C4-2B (cell line): Measurements from ENCODE around the gene THAP7.

Source experiments
- ZFX ChIP-seq: fragments of 450-650 bp; IDR thresholded peaks from 2 replicates; pipeline ENCODE4 v1.6.1; 2017
- TF ChIP-seq, protein P1 (sequence below): fragments of 450-650 bp; conservative IDR thresholded peaks from 2 replicates; pipeline ENCODE4 v1.5.1; 2017; ENCODE audit warnings: mild to moderate bottlenecking

DNA sequence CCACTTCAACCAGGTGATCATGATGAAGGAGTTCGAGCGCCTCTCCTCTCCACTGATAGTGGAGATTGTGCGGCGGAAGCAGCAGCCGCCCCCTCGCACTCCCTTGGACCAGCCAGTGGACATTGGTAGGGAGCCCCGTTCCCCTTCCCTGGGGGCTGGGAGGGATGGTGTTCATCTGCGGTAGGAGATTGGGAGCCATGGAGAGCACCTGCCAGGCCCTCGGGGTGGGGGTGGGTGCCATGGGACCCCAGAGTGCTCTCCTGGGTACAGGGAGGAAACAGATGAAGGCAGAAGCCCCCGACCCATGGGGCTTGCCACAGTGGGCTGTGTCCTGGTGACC lies 7.0 kb downstream of the THAP7 start:
- TF ChIP-seq, protein P1, sequence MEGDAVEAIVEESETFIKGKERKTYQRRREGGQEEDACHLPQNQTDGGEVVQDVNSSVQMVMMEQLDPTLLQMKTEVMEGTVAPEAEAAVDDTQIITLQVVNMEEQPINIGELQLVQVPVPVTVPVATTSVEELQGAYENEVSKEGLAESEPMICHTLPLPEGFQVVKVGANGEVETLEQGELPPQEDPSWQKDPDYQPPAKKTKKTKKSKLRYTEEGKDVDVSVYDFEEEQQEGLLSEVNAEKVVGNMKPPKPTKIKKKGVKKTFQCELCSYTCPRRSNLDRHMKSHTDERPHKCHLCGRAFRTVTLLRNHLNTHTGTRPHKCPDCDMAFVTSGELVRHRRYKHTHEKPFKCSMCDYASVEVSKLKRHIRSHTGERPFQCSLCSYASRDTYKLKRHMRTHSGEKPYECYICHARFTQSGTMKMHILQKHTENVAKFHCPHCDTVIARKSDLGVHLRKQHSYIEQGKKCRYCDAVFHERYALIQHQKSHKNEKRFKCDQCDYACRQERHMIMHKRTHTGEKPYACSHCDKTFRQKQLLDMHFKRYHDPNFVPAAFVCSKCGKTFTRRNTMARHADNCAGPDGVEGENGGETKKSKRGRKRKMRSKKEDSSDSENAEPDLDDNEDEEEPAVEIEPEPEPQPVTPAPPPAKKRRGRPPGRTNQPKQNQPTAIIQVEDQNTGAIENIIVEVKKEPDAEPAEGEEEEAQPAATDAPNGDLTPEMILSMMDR, result no peak
- no peak for TF ChIP-seq ZFX
